ENCODE data around the gene ZSCAN5C.

- TF ChIP-seq CTCF (tag by site-specific recombination; IDR thresholded peaks at IDR 0.05): no peak
- TF ChIP-seq ZNF639 (tag by site-specific recombination; IDR thresholded peaks at IDR 0.05): no peak
- no peak for TF ChIP-seq ZNF23 (tag by site-specific recombination; IDR thresholded peaks at IDR 0.05; ENCODE audit: borderline replicate concordance)
- no peak for TF ChIP-seq ZNF18 (tag by site-specific recombination; IDR thresholded peaks at IDR 0.05)
- no peak for TF ChIP-seq ZNF354C (tag by site-specific recombination; IDR thresholded peaks at IDR 0.05; ENCODE audit: borderline replicate concordance, low read depth)
- TF ChIP-seq ZFHX2 (tag by site-specific recombination; conservative IDR thresholded peaks at IDR 0.05): no peak
- TF ChIP-seq ZNF76 (tag by site-specific recombination; IDR thresholded peaks at IDR 0.05; ENCODE audit: borderline replicate concordance, low read depth): no peak
- no peak for TF ChIP-seq ZBTB6 (tag by site-specific recombination; IDR thresholded peaks at IDR 0.05)
- TF ChIP-seq ZNF843 (tag by site-specific recombination; IDR thresholded peaks at IDR 0.05): no peak
Observed at GRCh38 chr19:56189785-56190184, 12.3 kb upstream of the ZSCAN5C start.
